GM21423 (cell line): ENCODE measurements around the gene PLCG1.
"Not testable (repeated sequence)": the region's sequence is repeated elsewhere in the genome, so short reads cannot be mapped to it uniquely, and the experiment has no call there.

Source experiments
- ATAC-seq: cut with Tn5 transposase; IDR thresholded peaks from one replicate; pipeline ENCODE4 v1.9.1; 2021; ENCODE audit warnings: mild to moderate bottlenecking, moderate library complexity; ENCODE audit not compliant: unreplicated experiment

PLCG1 gene

GRCh38 chr20:41124451-41125094 is 12.8 kb upstream of the PLCG1 start:
- no peak for ATAC-seq

GRCh38 chr20:41125530-41126457 is 11.5 kb upstream of the PLCG1 start:
- ATAC-seq: no peak

- no peak for ATAC-seq
Measured at GRCh38 chr20:41126719-41127118, 10.6 kb upstream of the PLCG1 start.

- ATAC-seq: not testable (repeated sequence)
Measured at GRCh38 chr20:41128317-41128716, 9.0 kb upstream of the PLCG1 start.

DNA sequence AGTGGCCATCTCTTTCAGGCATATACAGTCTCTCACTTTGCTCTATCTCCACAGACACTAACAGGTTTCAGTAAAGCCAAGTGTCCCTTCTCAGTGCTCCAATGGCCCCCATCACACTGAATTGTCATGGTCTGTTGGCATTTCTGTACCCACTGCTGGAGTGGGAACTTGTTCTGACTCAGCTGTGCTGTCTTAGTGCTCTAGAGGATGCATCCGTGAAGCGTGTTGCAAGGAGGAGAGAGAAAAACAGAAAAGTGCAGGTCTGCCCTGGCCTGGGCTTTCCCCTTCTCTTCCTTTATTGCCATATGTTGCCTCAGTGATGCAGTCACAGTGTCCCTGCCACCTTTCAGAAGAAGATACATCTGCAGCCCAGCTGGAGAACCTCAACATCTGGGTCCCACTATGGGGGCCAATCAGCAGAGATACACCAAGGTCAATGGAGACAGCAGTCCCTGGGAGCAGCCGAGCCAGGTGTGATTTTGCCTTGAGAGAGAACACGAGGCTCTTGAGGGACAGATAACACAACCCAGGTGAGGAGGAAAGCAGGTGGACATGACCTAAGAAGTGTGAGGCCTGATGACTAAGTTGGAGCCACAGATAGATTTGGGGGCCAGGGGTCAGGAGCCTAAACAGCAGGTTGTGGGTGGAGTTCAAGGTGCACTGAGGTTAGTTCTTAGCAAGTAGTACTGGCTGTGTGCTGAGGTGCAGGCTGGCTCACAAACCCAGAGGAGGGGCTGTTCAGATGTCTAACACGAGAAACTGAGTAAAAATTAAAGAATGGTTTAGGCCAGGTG is 5.6 kb upstream of the PLCG1 start:
- ATAC-seq: no peak

GRCh38 chr20:41132388-41132775 is 5.0 kb upstream of the PLCG1 start:
- ATAC-seq: not testable (repeated sequence)

DNA sequence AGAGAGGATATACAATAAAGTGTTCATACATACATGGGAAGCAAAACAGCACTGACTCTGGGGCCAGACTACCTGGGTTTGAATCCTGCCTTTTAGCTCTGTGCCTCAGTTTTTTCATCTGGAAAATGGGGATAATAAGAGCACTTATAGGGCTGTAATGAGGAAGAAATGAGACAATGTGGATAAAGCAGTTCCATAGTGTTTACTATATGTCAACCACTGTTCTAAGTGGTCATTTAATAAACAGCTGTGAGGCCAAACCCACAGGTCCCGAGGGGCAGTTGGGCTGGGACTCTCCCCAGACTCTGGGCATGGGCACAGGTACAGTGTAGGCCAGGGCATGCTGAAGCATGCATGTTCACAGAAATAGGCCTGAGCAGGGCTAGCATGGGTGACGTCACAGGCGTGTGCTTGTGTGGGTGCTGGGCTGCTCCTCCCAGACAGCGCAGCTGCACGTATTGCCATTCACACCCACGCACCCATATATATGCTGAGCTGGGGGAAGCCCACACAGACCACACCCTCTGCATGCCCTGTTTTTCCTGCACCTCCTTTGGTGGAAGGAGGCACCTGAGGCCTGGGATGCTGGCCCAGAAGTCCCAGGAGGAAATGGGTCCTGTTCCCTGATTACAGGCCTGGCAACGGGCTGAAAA is 3.5 kb upstream of the PLCG1 start:
- ATAC-seq: no peak

- ATAC-seq: no peak
Measured at GRCh38 chr20:41134362-41135186, 2.8 kb upstream of the PLCG1 start.

DNA sequence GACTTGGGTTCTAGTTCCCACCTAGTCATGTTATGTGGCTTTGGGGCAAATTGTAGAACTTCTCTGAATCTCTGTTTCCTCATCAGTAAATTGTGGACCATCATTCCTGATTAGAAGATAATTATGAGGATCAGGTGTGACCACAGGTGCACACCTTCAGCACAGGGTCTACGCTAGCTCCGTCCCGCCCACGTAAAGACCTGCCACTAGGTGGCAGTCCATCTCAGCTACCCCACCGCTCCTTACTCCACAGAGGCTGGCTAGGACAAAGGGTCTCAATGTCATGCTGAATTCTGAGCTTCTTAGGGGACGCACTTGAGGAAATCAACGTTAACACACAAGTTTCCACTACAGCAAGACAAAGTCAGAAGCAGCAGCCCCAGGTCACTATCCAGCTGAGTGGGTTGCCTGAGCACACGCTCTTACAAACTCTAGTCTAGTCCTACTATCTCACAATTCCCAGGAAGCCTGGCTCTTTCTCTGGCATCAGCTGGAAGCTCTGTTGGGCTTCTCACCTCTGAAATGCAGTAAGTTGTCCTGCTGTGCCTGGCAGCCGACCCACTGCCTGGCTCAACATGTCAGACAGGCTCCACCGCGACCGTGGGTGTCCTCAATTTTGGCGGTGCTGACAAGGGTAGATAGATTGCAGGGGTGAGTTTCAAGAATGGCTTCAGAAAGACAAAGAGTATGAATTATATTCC is 2.0 kb upstream of the PLCG1 start:
- ATAC-seq: no peak

DNA sequence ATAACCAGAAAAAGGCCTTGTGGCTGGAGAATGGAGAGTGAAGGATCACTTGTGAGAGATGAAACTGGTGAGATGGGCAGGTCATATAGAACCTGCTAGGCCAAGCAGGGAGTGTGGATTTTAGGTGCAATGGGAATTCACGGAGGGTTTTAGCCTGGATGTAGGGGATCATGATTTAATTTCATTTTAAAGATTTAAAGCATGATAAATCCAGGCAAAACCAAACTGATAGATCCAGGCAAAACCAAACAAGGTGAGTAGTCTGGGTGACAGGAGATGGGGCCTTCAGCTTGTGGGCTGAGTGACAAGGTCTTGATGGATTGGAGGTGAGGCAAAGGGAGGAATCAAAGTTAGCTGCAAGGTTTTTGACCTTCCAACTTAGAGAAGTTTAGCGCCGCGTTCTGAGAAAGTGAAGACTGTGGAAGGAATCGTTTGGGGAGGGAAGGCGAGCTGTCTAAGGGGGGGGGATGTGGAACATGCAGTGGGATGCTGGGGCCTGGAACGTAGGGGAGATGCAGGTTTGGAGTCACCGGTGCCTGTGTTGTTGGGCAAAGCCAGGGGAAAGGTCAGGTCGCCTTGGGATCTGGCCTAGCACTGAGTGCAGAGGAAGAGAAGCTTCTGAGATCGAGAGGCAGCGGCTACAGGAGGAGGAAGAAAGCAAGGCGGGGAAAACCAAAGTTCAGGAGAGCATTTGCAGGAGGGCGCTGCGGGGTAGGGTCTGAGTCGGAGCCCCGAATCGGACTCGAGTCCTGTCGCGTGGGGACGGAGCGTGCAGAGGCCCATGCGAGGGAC is 1.3 kb upstream of the PLCG1 start:
- no peak for ATAC-seq

DNA sequence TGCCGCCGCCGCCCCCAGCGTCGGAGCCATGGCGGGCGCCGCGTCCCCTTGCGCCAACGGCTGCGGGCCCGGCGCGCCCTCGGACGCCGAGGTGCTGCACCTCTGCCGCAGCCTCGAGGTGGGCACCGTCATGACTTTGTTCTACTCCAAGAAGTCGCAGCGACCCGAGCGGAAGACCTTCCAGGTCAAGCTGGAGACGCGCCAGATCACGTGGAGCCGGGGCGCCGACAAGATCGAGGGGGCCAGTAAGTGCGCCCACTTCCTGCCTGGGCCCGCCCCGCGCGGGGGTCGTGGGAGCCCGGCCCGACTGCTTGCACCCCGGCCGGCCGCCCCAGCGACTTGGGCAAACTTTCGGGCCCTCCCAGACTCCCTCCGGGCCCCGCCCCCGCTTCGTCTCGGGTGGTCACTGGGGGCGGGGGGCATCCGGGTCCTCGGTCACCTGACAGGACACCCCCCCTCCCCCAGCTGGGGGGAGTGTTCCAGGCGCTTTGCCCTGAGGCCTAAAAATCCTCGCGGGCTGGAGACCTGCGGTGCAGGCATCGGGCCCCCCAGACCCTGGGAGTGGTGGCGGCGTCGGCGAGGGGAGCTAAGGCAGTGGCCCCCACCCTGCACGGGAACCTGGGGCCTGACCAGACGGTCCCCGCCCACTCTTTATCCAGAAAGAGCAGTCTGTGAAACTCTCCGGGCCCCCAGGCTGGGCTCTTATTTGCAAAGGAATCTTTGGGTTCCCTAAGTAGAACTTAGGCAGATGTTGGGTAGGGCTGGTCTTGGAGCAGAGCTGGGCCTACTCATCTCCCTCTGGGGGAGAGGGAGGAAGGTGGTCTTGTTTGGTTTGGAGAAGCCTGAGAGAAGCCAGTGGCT is 501 bp downstream of the PLCG1 start:
- peak; percentile 19 for ATAC-seq

DNA sequence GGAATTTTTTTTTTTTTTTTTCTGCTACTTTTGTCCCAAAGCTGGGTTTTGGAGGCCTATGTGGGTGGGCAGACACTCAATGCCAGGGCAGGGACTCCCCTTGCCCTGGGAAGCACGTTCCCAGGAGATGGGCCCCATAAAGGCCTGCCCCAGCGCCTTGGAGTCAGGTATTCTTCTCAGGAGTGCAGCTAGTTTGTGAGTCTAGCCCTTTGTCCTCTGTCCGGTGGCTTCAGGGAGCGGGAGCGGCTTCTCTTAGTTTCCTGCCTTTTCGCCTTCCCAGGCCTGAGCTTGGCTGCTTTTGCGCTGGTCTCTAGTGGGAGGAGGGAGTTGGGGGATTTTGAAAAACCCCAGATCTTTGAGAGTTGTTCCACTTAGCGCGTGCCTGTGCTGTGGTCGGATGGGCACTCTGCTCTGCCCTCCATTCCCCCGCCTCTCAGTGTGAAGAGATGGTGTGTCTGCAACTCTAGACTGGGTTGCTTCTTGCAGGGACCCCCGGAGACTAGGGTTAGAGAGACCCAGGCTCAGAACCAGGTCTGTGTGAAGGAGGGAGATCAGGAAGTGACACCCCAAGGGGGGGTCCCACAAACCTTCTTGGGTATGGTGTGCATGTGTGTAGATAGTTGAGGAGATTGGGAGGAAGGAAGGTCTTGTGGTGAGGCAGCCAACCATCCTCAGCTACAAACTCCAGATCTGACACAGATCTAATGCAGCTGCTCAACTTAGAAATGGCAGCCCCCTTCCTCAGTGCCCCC is 1.3 kb downstream of the PLCG1 start:
- ATAC-seq: no peak

- ATAC-seq: no peak
Measured at GRCh38 chr20:41139227-41140093, 2.1 kb downstream of the PLCG1 start.

GRCh38 chr20:41140226-41141133 is 3.1 kb downstream of the PLCG1 start:
- ATAC-seq: no peak
